Liver (tissue), 9 donors: ENCODE data around the gene CNR1. TPM values are rescaled to one million over a fixed set of nuclear protein-coding genes. Genes with fewer than 3 reads are reported as not detected.

Source experiments
- DNase-seq: peaks from one replicate; pipeline ENCODE4 v3.0.0-alpha.2; 2017; ENCODE audit warnings: low spot score
- H3K27ac ChIP-seq, 2 donors: one replicate each; pipeline ENCODE4 v1.7.0; 2013; ENCODE audit warnings: inconsistent platforms in 2 of 2, low read length in 2 of 2, control low read depth in 1 of 2, low read depth in 1 of 2, mild to moderate bottlenecking in 1 of 2
- H3K27me3 ChIP-seq, 4 donors: one replicate each; pipeline versions ENCODE4 v1.6.1 to v1.7.0; 2013; ENCODE audit warnings: low read length in 3 of 4, inconsistent platforms in 1 of 4, mild to moderate bottlenecking in 1 of 4, moderate library complexity in 1 of 4; ENCODE audit not compliant: control insufficient read depth in 4 of 4, insufficient read depth in 4 of 4
- H3K36me3 ChIP-seq, 4 donors: one replicate each; pipeline versions ENCODE4 v1.6.1 to v1.7.0; 2013; ENCODE audit warnings: low read length in 3 of 4, mild to moderate bottlenecking in 3 of 4, low read depth in 1 of 4, moderate library complexity in 1 of 4; ENCODE audit not compliant: control insufficient read depth in 4 of 4, insufficient read depth in 3 of 4
- H3K4me1 ChIP-seq, 4 donors: one replicate each; pipeline versions ENCODE4 v1.6.1 to v1.7.0; 2013; ENCODE audit warnings: low read length in 3 of 4, mild to moderate bottlenecking in 3 of 4, moderate library complexity in 1 of 4; ENCODE audit not compliant: control insufficient read depth in 4 of 4, insufficient read depth in 4 of 4
- H3K4me3 ChIP-seq, 3 donors: one replicate each; pipeline versions ENCODE4 v1.6.1 to v1.7.0; 2013; ENCODE audit warnings: low read length in 3 of 3, control low read depth in 1 of 3, low read depth in 1 of 3, mild to moderate bottlenecking in 1 of 3
- H3K9ac ChIP-seq, 2 donors: one replicate each; pipeline ENCODE4 v1.7.0; 2013; ENCODE audit warnings: low read length in 2 of 2, mild to moderate bottlenecking in 2 of 2, moderate library complexity in 2 of 2, control low read depth in 1 of 2, low read depth in 1 of 2
- H3K9me3 ChIP-seq, 4 donors: one replicate each; pipeline versions ENCODE4 v1.6.1 to v1.7.0; 2013; ENCODE audit warnings: low read length in 3 of 4; ENCODE audit not compliant: control insufficient read depth in 4 of 4
- CTCF ChIP-seq: fragments of 150-350 bp; IDR thresholded peaks from 2 replicates; pipeline ENCODE4 v1.5.1; 2017; ENCODE audit warnings: improper control_type of control experiment, low read depth, low read length; ENCODE audit not compliant: missing input control
- EGR1 ChIP-seq, 2 donors: IDR thresholded peaks; 2 replicates each; pipeline ENCODE4 v1.6.1; 2016 to 2018; ENCODE audit warnings: antibody characterized with exemption in 2 of 2, low read depth in 2 of 2
- FOXA1 ChIP-seq: IDR thresholded peaks from 2 replicates; pipeline ENCODE4 v1.6.1; 2016; ENCODE audit warnings: antibody characterized with exemption
- FOXA2 ChIP-seq: IDR thresholded peaks from 2 replicates; pipeline ENCODE4 v1.6.1; 2016; ENCODE audit warnings: antibody characterized with exemption
- GABPA ChIP-seq, 2 donors: IDR thresholded peaks in 1 of 2; conservative IDR thresholded peaks in 1 of 2; 2 replicates each; pipeline ENCODE4 v1.6.1; 2016; ENCODE audit warnings: antibody characterized with exemption in 2 of 2, mild to moderate bottlenecking in 1 of 2, moderate library complexity in 1 of 2
- HNF4A ChIP-seq, 2 donors: conservative IDR thresholded peaks; 2 replicates each; pipeline ENCODE4 v1.6.1; 2016; ENCODE audit warnings: antibody characterized with exemption in 2 of 2, mild to moderate bottlenecking in 2 of 2
- HNF4G ChIP-seq: IDR thresholded peaks from 2 replicates; pipeline ENCODE4 v1.6.1; 2016; ENCODE audit warnings: antibody characterized with exemption
- JUND ChIP-seq, 2 donors: IDR thresholded peaks; 2 replicates each; pipeline ENCODE4 v1.6.1; 2016; ENCODE audit warnings: antibody characterized with exemption in 2 of 2
- NR2F2 ChIP-seq: IDR thresholded peaks from 2 replicates; pipeline ENCODE4 v1.6.1; 2016; ENCODE audit warnings: antibody characterized with exemption
- RAD21 ChIP-seq, 2 donors: IDR thresholded peaks; 2 replicates each; pipeline ENCODE4 v1.6.1; 2016; ENCODE audit warnings: antibody characterized with exemption in 2 of 2, mild to moderate bottlenecking in 2 of 2
- REST ChIP-seq: IDR thresholded peaks from 2 replicates; pipeline ENCODE4 v1.6.1; 2016; ENCODE audit warnings: antibody characterized with exemption, mild to moderate bottlenecking
- RXRA ChIP-seq, 2 donors: IDR thresholded peaks; 2 replicates each; pipeline ENCODE4 v1.6.1; 2017 to 2018; ENCODE audit warnings: antibody characterized with exemption in 2 of 2, mild to moderate bottlenecking in 1 of 2
- SP1 ChIP-seq: IDR thresholded peaks from 2 replicates; pipeline ENCODE4 v1.6.1; 2018; ENCODE audit warnings: antibody characterized with exemption, mild to moderate bottlenecking
- TAF1 ChIP-seq: conservative IDR thresholded peaks from 2 replicates; pipeline ENCODE4 v1.6.1; 2016; ENCODE audit warnings: antibody characterized with exemption, mild to moderate bottlenecking
- YY1 ChIP-seq: IDR thresholded peaks from 2 replicates; pipeline ENCODE4 v1.6.1; 2016; ENCODE audit warnings: antibody characterized with exemption, mild to moderate bottlenecking
- ZBTB33 ChIP-seq: IDR thresholded peaks from 2 replicates; pipeline ENCODE4 v1.6.1; 2016; ENCODE audit warnings: antibody characterized with exemption
- WGBS: extraction: QIAGEN DNeasy Blood & Tissue Kit; methylation state at CpG from one replicate; pipeline ENCODE4 v1.1.7; 2013; 5-methylcytosine and 5-hydroxymethylcytosine counted together
- polyA plus RNA-seq, 2 donors: library from polyadenylated mRNA; stranded (reverse) in 1 of 2; unstranded in 1 of 2; fragments of 200-250 nt in 1 of 2; fragments of >200 nt in 1 of 2; fragmentation: Nextera tagmentation in 1 of 2; extraction: Ambion mirVana in 1 of 2; gene quantifications; one replicate each; pipeline versions ENCODE4 v1.2.1 to v1.2.3, GENCODE V29; 2013 to 2015
- total RNA-seq, 2 donors: library from RNA; depleted of rRNA; stranded (reverse); fragments of >200 nt; gene quantifications; one replicate each; pipeline ENCODE4 v1.2.3, GENCODE V29; 2014
- TF ChIP-seq, protein P1 (sequence below): IDR thresholded peaks from 2 replicates; pipeline ENCODE4 v1.6.1; 2016; ENCODE audit warnings: antibody characterized with exemption
- TF ChIP-seq, protein P2 (sequence below): IDR thresholded peaks from 2 replicates; pipeline ENCODE4 v1.6.1; 2016; ENCODE audit warnings: antibody characterized with exemption
- donor health status: healthy.
- donor health status: healthy.
- donor health status: healthy.
- donor health status: healthy.
- donor health status: healthy.

CNR1 gene
- total and polyA plus RNA-seq, 4 donors, result 0.04 to 0.67 (median 0.13) TPM

DNA sequence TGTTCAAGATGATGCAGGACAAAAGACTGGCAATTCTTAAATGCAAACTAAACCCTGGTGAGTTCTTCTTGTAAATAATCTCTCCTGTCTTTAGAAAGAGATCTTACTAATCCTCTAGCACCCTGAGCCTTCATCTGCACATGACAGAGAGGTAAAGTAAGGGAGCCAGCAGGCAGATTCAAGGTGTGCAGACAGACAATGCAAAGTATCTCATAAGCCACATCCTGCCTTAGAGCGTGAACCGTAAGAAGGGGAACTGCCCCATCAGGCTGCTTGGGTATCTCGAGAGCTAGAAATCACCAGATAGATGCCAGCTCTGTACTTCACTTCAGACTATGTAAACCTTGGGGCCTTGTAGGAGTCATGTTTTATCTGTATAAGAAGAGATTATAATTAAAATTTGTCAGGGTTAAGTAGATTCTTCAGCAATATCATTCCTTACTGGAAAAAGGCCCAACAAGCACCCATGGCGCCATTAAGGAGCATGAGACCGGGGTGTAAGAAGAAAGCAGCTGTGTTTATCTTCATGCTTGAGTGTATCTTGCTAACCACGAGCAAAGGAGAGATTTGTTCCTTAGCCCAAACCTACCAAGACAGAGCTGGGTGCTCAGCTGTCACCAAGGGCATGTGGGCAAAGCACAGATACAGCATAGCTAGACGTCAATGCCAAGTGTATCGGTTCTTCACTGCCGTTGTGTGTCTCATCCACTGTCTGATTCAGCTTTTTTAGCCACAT is 24.4 kb downstream of the CNR1 start:
- H3K9ac ChIP-seq, result no peak overlapping the region
- no peak overlapping the region for H3K27ac ChIP-seq
- no peaks in the 10 kb centered on the region for H3K27me3 ChIP-seq
- no peaks in the 10 kb centered on the region for H3K9me3 ChIP-seq
- no peaks in the 10 kb centered on the region for H3K4me1 ChIP-seq
- DNase-seq, result no peak
- no peaks in the 10 kb centered on the region for H3K36me3 ChIP-seq
- no peak overlapping the region for H3K4me3 ChIP-seq
- TF ChIP-seq FOXA1 (no peak), ZBTB33 (no peak), CTCF (no peak), REST (no peak), RAD21 (IDR thresholded peaks at IDR 0.05) (no peak), FOXA2 (no peak), EGR1 (IDR thresholded peaks at IDR 0.05; ENCODE audit: low read depth in 2 of 2) (no peak), SP1 (no peak), NR2F2 (no peak), JUND (IDR thresholded peaks at IDR 0.05) (no peak), YY1 (no peak), TAF1 (no peak), HNF4A (conservative IDR thresholded peaks at IDR 0.05) (no peak), GABPA (IDR thresholded peaks at IDR 0.05 in 1 of 2, conservative IDR thresholded peaks at IDR 0.05 in 1 of 2) (no peak), RXRA (IDR thresholded peaks at IDR 0.05) (no peak), HNF4G (no peak)
- TF ChIP-seq, protein P1, sequence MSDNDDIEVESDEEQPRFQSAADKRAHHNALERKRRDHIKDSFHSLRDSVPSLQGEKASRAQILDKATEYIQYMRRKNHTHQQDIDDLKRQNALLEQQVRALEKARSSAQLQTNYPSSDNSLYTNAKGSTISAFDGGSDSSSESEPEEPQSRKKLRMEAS, result no peak
- TF ChIP-seq, protein P2, sequence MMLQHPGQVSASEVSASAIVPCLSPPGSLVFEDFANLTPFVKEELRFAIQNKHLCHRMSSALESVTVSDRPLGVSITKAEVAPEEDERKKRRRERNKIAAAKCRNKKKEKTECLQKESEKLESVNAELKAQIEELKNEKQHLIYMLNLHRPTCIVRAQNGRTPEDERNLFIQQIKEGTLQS, result no peak
- WGBS, result 84% methylated on average over 9 of the region's 9 CpGs
